OCI-LY7 (cell line): Measurements from ENCODE around the gene SYT14.

ENCODE experiments used
- EZH2phosphoT487 ChIP-seq: fragments of 200-600 bp; sonication (generic); IDR thresholded peaks from 2 replicates; pipeline ENCODE4 v1.6.1; 2018; ENCODE audit warnings: low read depth, borderline replicate concordance, mild to moderate bottlenecking, mixed run types, antibody characterized with exemption, low read length, moderate library complexity, mixed read lengths
- TF ChIP-seq, protein P1 (sequence below): fragments of 200-600 bp; sonication (generic); conservative IDR thresholded peaks from 2 replicates; pipeline ENCODE4 v1.5.1; 2014; ENCODE audit warnings: mild to moderate bottlenecking, antibody characterized with exemption, low read length, moderate library complexity, mixed read lengths

DNA sequence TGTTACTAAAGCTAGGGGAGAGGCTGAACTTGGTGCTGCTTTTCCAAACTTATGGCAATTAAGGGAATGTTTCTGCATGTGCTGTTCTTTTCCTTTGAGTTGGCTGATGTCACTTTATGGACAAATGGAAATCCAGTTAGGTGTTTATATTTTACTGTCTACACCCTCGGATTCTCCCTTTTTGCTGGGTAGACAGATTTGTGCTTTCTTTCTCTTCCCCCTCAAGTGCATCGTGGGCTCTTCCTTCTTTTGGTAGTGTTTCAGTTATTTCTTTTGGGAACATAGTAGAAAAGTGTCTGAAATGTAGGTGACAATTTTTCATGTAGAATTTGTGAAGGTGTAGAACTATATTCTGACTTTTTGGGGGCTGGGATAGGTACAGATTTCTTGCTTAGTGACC, 22.9 kb downstream of the SYT14 start:
- TF ChIP-seq, protein P1, sequence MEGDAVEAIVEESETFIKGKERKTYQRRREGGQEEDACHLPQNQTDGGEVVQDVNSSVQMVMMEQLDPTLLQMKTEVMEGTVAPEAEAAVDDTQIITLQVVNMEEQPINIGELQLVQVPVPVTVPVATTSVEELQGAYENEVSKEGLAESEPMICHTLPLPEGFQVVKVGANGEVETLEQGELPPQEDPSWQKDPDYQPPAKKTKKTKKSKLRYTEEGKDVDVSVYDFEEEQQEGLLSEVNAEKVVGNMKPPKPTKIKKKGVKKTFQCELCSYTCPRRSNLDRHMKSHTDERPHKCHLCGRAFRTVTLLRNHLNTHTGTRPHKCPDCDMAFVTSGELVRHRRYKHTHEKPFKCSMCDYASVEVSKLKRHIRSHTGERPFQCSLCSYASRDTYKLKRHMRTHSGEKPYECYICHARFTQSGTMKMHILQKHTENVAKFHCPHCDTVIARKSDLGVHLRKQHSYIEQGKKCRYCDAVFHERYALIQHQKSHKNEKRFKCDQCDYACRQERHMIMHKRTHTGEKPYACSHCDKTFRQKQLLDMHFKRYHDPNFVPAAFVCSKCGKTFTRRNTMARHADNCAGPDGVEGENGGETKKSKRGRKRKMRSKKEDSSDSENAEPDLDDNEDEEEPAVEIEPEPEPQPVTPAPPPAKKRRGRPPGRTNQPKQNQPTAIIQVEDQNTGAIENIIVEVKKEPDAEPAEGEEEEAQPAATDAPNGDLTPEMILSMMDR = no peak
- TF ChIP-seq EZH2phosphoT487 = no peak
